ENCODE measurements around the gene CSGALNACT2.

CSGALNACT2 gene

DNA sequence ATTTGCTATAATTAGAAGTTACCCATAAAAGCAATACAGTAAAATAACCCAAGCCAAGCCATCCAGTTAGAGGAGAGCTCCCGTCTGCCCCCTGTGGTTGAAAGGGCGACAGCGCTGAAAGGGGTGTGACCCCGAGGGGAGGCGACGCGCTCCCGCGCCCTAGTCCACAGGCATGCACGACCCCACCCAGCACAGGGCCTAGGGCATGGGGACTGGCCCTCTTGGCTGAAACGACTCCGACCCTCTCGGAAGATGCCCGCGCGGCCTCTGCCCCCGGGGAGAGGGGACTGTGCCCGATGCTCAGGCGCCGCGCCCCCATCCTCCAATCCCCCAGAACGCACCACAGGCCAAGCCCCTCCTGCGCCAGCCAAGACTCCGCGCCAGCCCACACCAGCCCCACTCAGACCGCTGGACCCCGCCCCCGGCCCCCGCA, 64.0 kb downstream of the CSGALNACT2 start:
- peak; percentile 52 for DNase-seq (ENCODE audit: low read depth)

DNA sequence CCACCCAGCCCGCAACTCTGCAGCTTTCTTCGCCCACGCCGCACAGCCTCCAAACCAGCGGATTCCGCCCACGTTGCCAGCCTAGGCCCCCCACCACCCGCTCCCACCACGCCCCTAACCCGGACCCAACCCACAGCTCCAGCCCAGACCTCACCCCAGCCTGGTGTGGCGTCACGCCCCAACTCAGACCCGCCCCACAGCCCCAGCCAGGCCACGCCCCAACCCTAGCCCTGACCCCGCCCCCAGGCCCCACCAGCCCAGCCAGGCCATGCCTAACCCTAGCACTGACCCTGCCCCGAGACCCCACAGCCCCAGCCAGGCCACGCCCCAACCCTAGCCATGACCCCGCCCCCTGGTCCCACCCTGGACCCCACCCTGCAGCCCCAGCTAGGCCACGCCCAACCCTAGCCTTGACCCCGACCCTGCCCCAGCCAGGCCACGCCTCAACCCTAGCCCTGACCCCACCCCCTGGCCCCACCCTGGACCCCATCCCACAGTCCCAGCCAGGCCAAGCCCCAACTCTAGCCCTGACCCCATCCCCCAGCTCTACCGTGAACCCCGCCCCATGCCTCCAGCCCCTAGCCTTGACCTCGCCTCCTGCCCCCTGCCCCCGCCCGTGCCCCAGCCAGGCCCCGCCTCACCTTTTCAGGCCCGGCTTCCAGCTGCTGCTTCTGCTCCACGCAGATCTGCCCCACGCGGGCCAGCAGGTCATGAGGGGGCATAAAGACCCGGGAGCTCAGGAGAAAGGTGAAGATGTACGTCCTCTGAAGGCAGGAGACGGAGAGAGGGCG, 64.6 kb downstream of the CSGALNACT2 start:
- DNase-seq (ENCODE audit: low read depth), result peak; percentile 41

DNA sequence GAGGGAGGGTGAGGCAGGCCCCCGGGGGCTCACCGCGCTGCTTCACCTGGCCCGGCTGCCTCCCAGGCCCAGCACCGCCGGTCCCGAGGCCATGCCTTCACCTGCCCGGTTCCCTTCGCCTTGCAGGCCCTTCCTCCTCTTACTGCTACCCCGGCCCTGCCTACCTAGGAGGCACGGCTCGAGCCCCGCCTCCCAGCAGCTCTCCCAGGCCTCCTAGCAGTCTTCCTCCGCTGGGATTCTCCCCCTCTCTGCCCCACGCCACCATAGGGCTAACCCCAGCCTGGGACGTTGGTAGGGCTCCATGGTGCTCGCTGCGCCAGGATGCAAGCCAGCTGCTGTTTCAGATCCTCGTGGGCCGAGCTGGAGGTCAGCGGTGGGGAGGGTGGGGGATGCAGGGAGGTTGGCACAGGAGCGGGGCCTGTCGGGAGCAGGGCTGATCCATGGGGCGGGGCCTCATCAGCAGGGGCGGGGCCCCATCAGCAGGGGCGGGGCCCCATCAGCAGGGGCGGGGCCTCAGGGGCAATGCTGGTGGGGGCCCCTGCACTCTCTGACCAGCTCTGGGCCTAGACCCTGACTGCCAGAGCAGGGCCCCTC, 65.3 kb downstream of the CSGALNACT2 start:
- DNase-seq (ENCODE audit: low read depth), result peak; percentile 43

DNA sequence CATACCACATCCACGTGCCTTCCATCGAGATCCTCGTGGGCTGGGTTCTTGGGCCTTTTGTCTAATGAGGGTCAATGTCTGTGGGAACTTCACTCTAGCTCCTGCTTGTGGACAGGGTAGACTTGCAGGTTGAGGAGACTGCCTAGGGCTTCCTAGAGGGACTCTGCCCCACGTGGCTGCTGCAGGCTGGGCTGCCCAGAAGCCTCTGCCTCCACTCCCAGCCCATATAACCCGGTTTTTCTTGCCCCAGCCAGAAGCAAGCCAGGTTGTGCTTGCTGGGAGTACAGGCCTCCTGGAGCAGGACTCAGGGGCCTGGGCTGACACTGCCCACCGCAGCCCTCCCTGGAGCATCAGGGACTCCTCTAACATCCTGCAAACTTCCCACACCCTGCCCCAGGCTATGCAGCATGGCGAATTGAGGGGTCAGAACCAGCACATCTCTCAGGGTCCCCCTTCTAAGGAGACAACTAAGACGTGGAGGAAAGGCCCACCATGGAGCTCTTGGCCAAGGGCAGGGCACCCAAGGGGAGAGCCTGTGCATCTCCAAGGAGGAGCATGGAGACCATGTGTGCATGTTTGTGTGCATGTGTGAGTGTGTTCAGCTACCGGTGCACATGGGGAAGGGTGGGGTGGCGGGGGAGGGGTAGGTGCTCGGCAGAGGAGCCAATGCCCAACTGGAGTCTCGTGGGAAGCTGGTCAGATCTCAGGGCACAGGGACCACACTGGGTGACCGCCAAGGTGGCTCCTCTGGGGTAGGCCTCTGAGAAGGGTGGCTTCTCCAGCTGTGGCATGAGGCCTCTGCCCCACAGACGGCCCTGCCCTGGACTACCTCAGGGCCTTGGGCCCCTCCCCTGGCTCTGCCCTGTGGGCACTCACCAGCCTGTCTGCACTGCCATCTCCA, 66.0 kb downstream of the CSGALNACT2 start:
- DNase-seq (ENCODE audit: low read depth), result no peak

DNA sequence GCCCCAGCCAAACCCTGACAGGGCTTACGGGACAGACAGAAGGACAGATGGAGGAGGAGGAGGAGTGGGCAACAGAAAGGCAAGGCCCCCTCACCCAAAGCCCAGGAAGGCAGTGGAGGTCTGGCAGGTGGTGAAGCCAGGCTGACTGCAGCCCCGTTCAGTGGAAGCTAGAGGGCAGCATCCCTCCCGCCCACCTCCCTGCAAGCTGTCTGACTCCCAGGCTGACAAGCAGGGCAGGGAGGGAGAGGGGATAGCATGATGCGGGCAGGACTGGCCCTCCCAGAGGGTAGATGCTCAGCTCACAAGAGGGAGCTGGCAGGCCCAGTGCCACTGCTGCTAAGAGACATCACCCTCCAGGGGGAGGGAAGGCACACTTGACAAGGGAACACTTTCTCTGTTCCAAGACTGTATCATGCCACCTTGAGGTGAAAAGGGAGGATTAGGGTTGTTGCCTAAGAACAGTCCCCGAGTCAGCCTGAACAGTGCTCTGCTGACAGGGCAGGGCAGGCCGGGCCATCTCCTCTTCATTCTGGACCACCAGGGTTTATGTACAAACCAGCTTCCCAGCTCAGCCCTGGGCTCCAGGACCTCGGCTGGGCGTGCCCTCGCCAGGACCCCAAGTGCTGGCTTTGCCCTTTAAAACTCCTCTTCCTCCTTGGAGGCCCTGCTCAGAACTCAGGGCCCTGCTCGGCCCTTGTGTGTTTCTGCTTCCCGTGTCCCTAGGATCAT, 66.9 kb downstream of the CSGALNACT2 start:
- peak; percentile 59 for DNase-seq (ENCODE audit: low read depth)

DNA sequence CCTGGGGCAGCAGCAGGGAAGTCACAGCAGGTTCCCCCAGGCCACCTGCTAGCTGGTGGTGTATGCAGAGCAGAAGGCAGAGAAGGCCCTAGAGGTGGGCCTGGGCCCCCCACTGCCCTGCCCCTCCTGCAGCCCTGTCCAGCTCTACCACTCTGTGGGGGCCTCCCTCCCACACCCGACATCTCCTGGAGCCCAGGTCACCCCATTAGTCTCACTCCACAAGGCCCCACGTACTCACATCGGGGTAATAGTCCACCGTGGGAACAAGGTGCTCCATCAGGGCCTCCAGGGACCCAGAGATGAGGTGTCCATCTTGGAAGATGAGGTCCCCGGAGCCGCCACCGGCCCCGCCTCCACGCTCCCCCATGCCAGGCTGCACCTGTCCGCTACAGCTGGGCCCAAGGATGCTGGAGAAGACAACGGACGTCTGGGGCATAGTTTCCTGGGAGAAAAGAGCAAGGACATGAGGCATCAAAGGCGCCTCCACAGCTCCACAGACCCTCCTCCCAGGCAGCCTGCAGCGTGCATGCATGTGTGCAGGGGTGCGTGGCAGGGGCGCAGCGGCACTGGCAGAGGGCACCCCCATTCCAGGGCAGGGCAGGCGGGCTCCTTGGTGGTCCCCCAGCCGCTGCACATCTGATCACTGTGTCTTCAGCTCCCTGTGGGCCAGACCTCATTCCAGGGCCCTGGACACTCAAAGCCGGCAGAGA, 67.6 kb downstream of the CSGALNACT2 start:
- DNase-seq (ENCODE audit: low read depth), result no peak

DNA sequence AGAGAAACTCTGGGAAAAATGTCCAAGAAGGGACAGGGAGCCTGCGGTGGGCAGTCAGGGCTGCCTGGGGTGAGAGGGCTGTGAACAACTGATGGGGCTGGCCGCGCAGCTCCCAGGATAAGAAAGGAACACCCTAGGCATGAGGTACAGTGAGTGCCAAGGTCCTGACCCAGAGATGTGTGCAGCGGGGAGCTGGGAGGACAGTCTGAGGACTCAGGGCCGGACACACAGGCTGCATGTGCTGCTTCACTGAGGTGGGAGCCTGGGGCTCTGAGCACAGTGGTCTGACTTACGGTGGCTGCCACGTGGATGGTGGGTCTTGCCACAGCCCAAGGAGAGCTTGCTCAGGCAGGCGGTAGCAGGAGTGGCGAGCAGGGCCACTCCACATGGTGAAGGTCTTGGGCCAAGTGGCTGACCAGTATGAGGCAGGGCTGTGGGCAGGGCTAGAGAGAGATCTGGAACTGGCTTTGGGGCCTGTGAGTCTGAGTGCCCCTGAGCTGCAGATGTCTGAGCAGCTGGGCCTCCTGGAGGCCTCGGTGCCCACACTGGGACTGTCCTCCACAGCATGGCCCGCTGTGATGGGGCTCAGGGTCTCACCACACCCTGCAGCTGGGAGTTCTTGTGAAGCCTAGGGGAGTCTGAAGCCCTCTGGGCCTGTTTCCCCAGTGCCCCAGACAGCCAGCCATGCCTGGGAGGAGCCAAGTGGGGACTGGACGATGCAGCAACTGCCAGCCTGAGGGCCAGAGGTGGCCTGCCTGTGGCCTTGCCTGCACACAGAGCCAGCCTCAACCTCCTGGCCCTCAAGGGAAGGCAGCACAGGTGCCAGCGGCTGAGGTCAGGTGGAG, 68.4 kb downstream of the CSGALNACT2 start:
- no peak for DNase-seq (ENCODE audit: low read depth)

DNA sequence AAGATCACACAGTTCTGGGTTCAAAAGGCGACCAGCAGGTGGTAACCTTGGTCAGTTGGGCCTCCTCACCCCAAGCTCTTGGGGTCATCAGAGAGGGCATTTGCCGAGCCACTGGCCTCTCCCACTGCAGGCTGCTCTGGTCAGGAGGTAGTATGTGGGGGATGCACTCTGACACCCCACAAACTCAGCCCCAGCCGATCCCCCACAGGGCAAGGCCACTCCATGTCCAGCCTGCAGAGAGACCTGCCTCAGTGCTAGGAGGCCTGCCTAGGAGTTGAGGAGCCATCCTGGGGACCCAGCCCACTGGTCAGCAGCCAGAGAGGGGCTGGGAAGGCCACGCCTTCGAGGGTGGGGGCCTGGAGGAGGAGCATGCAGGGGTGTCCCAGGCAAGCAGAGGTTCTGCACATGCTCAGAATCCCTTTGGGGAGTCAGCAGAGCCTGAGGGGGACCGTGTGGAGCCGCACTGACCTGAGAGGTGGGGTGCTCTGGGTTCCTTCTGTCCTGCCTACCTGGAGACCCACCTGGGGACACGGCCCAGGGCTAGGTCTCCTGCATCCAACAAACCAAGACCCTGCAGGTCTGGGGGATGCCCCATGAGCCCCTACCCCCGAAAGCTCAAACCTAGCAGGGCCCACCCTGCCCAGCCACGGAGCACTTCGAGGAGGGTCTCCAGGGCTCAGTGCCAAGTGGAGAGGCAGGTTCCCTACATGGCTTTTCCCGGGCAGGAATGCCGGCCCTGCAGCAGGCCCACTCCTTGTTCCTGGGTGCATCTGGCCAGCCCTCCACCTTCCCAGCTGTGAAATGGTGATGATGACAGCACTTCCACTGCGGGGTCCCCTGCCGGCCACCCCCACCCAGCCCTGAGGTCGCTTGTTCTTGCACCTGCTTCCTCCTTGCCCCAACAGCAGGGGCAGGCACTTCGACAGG, 70.2 kb downstream of the CSGALNACT2 start:
- DNase-seq (ENCODE audit: low read depth), result no peak

DNA sequence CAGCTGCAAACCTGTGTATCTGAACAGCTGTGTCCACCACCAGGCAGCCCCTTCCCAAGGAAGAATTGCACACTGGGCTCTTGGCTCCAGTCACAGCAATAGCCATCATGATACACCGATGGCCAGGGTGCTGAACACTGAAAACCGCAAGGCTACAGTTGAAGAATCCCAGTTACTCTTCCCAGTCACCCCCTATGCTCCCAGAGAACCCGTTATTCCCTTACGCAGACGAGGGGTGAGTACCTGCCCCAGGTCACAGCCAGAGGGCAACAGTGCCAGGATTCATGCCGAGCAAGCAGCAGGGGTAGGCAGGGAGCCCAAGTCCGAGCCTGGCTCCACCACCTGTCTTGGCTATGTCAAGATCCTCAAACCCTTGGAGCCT, 70.8 kb downstream of the CSGALNACT2 start:
- no peak for DNase-seq (ENCODE audit: low read depth)

DNA sequence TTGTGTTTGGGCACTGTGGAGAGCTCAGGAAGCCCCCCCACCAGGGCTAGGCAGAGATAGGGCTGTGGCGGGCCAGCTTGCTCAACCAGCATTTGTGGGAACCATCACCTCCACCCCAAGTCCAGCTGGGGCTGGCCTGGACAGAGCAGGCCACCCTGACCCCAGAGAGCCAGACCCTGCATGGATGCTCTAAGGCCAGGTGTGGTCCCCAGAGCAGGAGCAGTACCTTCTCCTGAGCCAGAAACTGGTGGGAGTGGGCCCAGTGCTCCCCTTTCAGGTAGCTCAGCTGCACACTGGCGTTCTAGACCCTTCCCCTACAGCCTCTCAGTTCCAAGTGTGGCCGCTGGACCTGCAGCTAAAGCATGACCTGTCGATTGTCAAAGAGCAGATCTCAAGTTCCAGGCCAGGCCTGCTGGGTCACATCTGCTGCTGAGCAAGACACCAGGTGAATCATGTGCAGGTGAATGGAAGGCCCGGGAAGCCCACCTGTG, 71.5 kb downstream of the CSGALNACT2 start:
- DNase-seq (ENCODE audit: low read depth), result no peak

DNA sequence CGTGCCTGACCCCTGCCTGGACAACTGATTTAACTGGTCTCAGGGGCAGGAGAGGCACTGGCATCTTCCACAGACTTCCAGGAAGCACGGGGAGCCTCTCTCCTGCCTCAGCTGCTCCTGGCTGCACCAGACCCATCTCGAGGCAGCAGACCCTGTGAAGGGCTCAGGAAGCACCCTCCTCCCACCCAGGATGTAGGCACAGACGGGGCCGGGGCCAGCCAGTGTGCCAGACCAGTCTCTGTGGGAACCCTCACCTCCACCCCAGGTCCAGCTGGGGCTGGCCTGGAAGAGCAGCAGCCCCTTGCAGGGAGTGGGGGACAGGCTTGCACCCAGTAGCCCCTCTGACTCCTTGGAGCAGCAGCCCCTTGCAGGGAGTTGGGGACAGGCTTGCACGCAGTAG, 72.3 kb downstream of the CSGALNACT2 start:
- no peak for DNase-seq (ENCODE audit: low read depth)

DNA sequence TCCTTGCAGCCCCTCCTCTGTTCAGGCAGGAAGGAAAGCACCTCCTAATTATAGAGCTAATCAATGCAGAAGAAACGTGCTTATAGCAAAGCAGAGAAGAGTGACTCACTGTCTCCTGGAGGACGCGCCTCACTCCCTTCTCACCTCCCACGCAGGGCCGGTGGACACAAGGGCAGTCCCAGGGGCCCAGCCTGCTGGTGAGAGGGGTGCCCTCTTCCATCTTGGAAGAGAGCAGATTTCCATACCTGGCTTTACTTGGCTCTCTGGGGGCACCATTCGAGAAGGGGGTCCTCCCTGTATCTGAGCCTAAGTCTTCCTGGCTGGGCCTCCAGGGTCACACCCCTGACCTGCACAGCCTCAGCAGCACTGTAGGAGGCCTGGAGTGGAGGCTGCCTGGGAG, 72.8 kb downstream of the CSGALNACT2 start:
- DNase-seq (ENCODE audit: low read depth), result no peak

DNA sequence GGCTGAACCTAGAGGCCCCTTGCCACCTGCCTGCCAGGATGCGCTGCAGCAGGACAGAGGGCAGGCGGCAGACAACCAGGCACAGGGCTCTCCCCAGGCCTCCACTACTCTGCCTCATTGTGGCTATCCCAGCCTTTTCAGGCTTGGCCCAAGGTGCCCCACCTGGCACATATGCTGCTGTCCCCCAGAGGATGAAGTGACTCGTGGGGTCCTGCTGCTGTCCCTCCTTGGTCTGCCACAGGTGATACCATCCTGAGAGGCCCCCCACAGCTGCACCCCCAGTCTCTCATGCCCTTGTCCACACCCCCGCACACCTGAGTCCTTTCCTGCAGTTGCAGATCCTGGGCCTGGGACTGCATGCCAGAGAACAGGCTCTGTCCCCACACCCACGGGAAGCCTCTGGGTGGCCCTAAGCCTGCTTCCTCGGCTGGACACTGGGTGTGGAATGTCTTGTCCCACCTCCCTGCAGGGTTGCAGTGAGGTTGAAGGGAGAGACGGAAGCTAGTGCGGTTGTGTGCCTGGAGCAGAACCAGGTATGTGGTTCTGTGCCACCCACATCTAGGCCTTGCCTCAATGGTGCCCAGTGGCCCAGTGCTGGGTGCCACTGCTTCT, 73.3 kb downstream of the CSGALNACT2 start:
- no peak for DNase-seq (ENCODE audit: low read depth)

DNA sequence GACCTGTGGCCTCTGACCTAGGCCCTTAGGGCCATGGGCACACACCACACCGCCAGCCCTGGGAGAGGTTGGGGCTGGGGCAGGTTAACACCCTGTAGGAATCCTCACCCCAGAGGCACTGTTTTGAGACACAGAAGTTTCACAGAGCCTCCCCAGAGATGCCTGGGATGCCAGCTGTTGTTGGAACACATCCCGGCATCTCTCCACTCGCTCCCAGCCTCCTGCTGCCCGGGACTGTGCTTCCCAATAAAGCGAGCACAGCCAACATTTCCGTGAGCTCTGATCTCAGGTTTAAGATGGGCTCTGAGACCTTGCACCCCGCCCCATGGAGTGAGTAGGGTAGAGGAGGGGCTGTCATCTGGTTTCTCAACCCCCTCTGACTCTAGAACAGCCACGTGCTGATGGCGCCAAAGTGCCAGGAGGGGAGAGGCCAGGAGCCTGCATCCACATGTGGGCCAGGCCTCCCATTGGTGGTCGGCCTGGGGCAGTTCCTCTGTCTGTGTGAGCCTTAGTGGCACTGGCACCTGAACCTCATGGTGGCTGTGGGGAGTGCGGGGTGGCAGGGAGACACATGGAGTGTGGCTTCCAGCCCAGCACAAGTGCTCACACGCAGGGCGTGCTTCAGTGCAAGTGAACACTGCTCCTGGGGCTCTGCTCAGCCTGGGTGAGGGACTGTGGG, 73.9 kb downstream of the CSGALNACT2 start:
- DNase-seq (ENCODE audit: low read depth), result no peak

DNA sequence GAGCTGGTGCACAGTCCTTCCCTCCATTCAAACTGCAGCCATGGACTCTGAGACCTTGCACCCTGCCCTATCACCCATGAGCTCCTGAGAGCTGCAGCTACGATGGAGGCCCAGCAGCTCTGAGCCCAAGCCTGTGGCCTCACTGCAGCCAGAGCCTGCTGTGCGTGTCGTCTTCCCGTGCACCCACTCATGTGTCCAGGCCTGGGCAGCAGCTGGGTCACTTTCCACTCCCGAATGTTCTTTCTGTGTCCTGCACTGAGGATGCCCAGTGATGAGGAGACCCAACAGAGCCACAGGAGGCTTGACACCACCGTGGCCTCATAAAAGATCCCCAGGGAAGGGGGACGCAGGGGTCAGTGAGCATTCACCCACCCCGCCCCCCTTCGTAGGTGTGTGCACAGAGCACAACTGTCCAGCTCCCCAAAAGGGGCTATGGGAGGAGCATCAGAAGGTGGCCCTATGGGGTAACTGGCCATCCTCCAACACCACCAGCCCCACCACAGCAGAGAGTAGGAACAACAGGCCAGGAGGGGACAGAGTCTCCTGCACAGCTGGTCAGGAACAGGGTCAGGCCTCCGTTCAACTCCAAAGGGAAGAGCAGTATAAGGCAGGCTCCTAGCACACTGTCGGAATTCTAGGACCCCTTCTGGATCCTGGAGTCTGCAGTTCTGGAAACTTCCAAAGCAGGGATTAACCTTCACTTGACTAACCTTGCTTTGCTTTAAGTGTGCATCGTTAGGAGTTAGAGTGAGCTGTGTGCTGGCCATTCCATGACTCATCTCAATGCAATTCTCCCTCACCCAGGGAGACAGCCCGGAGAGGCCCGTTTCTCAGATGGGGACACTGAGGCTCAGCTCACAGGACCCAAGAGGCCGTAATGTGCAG, 76.1 kb downstream of the CSGALNACT2 start:
- no peak for DNase-seq (ENCODE audit: low read depth)

DNA sequence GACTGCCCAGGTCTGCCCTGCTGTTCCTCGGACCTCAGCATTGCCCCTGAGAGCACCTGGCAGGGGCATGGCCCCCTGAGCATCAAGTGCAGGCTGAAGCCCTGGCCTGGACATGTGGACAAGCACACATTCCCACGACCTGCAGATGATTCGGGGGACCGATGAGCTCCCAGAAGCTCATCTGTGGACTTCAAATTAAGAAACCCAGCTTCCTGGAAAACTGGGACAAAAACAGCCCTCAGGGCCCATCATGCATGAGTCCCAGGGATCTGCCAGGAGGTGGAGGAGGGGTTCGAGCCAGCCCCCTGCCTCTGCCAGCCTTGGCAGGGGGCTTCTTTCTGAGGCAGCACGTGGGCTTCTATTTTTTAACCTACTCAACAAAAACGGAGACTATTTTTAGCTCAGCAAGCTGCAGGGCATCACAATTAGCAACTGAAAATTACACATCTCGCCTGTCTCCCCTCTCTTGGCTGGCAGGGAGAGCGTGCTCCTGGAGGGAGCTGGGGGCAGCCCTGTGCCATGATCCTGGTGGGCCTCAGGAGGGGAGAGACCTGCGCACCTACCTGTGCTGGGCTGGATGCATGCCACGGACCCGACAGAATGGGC, 76.8 kb downstream of the CSGALNACT2 start:
- no peak for DNase-seq (ENCODE audit: low read depth)

All from activated T-cell treated with anti-CD3 and anti-CD28 coated beads for 48 hours (primary cell).